Coronary artery (tissue), 2 donors: Measurements from ENCODE around the gene NETO2.

Source experiments
- DNase-seq: peaks from one replicate; pipeline ENCODE4 v3.0.0-alpha.2; 2017; ENCODE audit warnings: low spot score
- H3K27ac ChIP-seq, 2 donors: fragments of 200-600 bp; sonication (generic); one replicate each; pipeline ENCODE4 v1.5.1; 2016 to 2019
- H3K4me3 ChIP-seq: fragments of 200-600 bp; sonication (generic); 2 replicates; pipeline ENCODE4 v1.5.1; 2016; ENCODE audit warnings: mild to moderate bottlenecking, moderate library complexity
- CTCF ChIP-seq: fragments of 200-600 bp; sonication (generic); IDR thresholded peaks from one replicate; pipeline ENCODE4 v1.5.1; 2019; ENCODE audit warnings: antibody characterized with exemption

The NETO2 gene

GRCh38 chr16:47029724-47030123, 114.0 kb downstream of the NETO2 start:
- no peak overlapping the region for H3K27ac ChIP-seq
- no peak overlapping the region for H3K4me3 ChIP-seq
- TF ChIP-seq CTCF: no peak
- DNase-seq: no peak

GRCh38 chr16:47028767-47029377, 114.9 kb downstream of the NETO2 start:
- no peak for DNase-seq
- no peak for TF ChIP-seq CTCF
- Histone ChIP-seq H3K27ac (no peak overlapping the region), H3K4me3 (no peak overlapping the region)
